ENCODE results near the gene PKDCC. TPM values are rescaled to one million over a fixed set of nuclear protein-coding genes. Genes with fewer than 3 reads are reported as not detected.

PKDCC gene
- total RNA-seq, result not detected in 2 replicates

GRCh38 chr2:42047488-42048298 lies at the start of gene PKDCC:
Gene PKDCC, plus strand, starts transcription at chr2:42048021. Its CDS starts 179 bp downstream, at chr2:42048200.
- Mint-ChIP-seq H3K27me3 (peaks cover 62% of the 10 kb centered on the region), H3K4me3 (peak within 1 kb of the TSS; percentile 69), H3K4me1 (peaks cover 3% of the 10 kb centered on the region), H3K27ac (no peak within 1 kb of the TSS), H3K36me3 (ENCODE audit: low read depth) (no peaks in the 10 kb centered on the region), H3K9me3 (no peaks in the 10 kb centered on the region)
- peak; percentile 81 for DNase-seq
- intact Hi-C loops (cut with micrococcal nuclease), result no loop called here

- intact Hi-C loops (cut with micrococcal nuclease), result no loop called here
- no peak for DNase-seq
- Mint-ChIP-seq H3K4me3 (no peak overlapping the region), H3K27me3 (peaks cover 4% of the 10 kb centered on the region), H3K36me3 (ENCODE audit: low read depth) (no peaks in the 10 kb centered on the region), H3K9me3 (no peaks in the 10 kb centered on the region), H3K27ac (no peak overlapping the region), H3K4me1 (no peaks in the 10 kb centered on the region)
Measured at GRCh38 chr2:41998186-41999127, 49.4 kb upstream of the PKDCC start.

- Mint-ChIP-seq H3K27ac (no peak overlapping the region), H3K4me3 (no peak overlapping the region), H3K9me3 (peaks cover 3% of the 10 kb centered on the region), H3K27me3 (peaks cover 6% of the 10 kb centered on the region), H3K4me1 (no peaks in the 10 kb centered on the region), H3K36me3 (ENCODE audit: low read depth) (no peaks in the 10 kb centered on the region)
- intact Hi-C loops (cut with micrococcal nuclease), result no loop called here
- DNase-seq, result no peak
Measured at GRCh38 chr2:41999128-41999480, 48.7 kb upstream of the PKDCC start.

- Mint-ChIP-seq H3K36me3 (ENCODE audit: low read depth) (no peaks in the 10 kb centered on the region), H3K9me3 (peaks cover 7% of the 10 kb centered on the region), H3K27ac (no peak overlapping the region), H3K4me3 (no peak overlapping the region), H3K4me1 (no peaks in the 10 kb centered on the region), H3K27me3 (peaks cover 6% of the 10 kb centered on the region)
- no peak for DNase-seq
- intact Hi-C loops (cut with micrococcal nuclease), result no loop called here
Measured at GRCh38 chr2:41999592-42000281, 48.1 kb upstream of the PKDCC start.

GRCh38 chr2:42001711-42002201 lies 46.1 kb upstream of the PKDCC start:
- Mint-ChIP-seq H3K4me1 (no peaks in the 10 kb centered on the region), H3K36me3 (ENCODE audit: low read depth) (no peaks in the 10 kb centered on the region), H3K27ac (no peak overlapping the region), H3K4me3 (no peak overlapping the region), H3K27me3 (peaks cover 13% of the 10 kb centered on the region), H3K9me3 (peaks cover 7% of the 10 kb centered on the region)
- intact Hi-C loops (cut with micrococcal nuclease), result no loop called here
- DNase-seq, result no peak

GRCh38 chr2:42007551-42007950 lies 40.3 kb upstream of the PKDCC start:
- Mint-ChIP-seq H3K9me3 (peaks cover 7% of the 10 kb centered on the region), H3K36me3 (ENCODE audit: low read depth) (no peaks in the 10 kb centered on the region), H3K4me1 (peaks cover 5% of the 10 kb centered on the region), H3K4me3 (no peak overlapping the region), H3K27me3 (peaks cover 31% of the 10 kb centered on the region), H3K27ac (no peak overlapping the region)
- intact Hi-C loops (cut with micrococcal nuclease), result no loop called here
- no peak for DNase-seq

GRCh38 chr2:42008241-42008921 lies 39.4 kb upstream of the PKDCC start:
- Mint-ChIP-seq H3K36me3 (ENCODE audit: low read depth) (no peaks in the 10 kb centered on the region), H3K4me3 (no peak overlapping the region), H3K4me1 (peaks cover 5% of the 10 kb centered on the region), H3K27ac (no peak overlapping the region), H3K27me3 (peaks cover 29% of the 10 kb centered on the region), H3K9me3 (peaks cover 7% of the 10 kb centered on the region)
- intact Hi-C loops (cut with micrococcal nuclease), result no loop called here
- no peak for DNase-seq

GRCh38 chr2:42009657-42010580 lies 37.9 kb upstream of the PKDCC start:
- Mint-ChIP-seq H3K27me3 (peaks cover 27% of the 10 kb centered on the region), H3K36me3 (ENCODE audit: low read depth) (no peaks in the 10 kb centered on the region)
- DNase-seq, result no peak

GRCh38 chr2:42010743-42011298 lies 37.0 kb upstream of the PKDCC start:
- no peak overlapping the region for H3K27ac Mint-ChIP-seq
- no peaks in the 10 kb centered on the region for H3K36me3 Mint-ChIP-seq (ENCODE audit: low read depth)
- no peak for DNase-seq
- H3K27me3 Mint-ChIP-seq, result peaks cover 27% of the 10 kb centered on the region
- intact Hi-C loops (cut with micrococcal nuclease), result no loop called here
- H3K9me3 Mint-ChIP-seq, result no peaks in the 10 kb centered on the region
- H3K4me1 Mint-ChIP-seq, result peaks cover 5% of the 10 kb centered on the region
- H3K4me3 Mint-ChIP-seq, result no peak overlapping the region

More at GRCh38 chr2:42009657-42010580, 37.9 kb upstream of the PKDCC start:
- H3K9me3 Mint-ChIP-seq, result no peaks in the 10 kb centered on the region
- no peak overlapping the region for H3K27ac Mint-ChIP-seq
- peak overlapping the region; percentile 67 for H3K4me3 Mint-ChIP-seq
- intact Hi-C loops (cut with micrococcal nuclease), result no loop called here
- H3K4me1 Mint-ChIP-seq, result peaks cover 5% of the 10 kb centered on the region

GRCh38 chr2:42012137-42012536 lies 35.7 kb upstream of the PKDCC start:
- intact Hi-C loops (cut with micrococcal nuclease), result no loop called here
- Mint-ChIP-seq H3K27ac (no peak overlapping the region), H3K9me3 (peaks cover 6% of the 10 kb centered on the region), H3K36me3 (ENCODE audit: low read depth) (no peaks in the 10 kb centered on the region), H3K4me1 (peaks cover 5% of the 10 kb centered on the region), H3K4me3 (no peak overlapping the region), H3K27me3 (peaks cover 19% of the 10 kb centered on the region)
- no peak for DNase-seq

GRCh38 chr2:42012651-42013050 lies 35.2 kb upstream of the PKDCC start:
- H3K9me3 Mint-ChIP-seq, result peaks cover 6% of the 10 kb centered on the region
- peaks cover 5% of the 10 kb centered on the region for H3K4me1 Mint-ChIP-seq
- no peak overlapping the region for H3K4me3 Mint-ChIP-seq
- no peak overlapping the region for H3K27ac Mint-ChIP-seq
- intact Hi-C loops (cut with micrococcal nuclease), result no loop called here
- DNase-seq, result no peak
- H3K36me3 Mint-ChIP-seq (ENCODE audit: low read depth), result no peaks in the 10 kb centered on the region
- H3K27me3 Mint-ChIP-seq, result peaks cover 15% of the 10 kb centered on the region

GRCh38 chr2:42013409-42013808 lies 34.4 kb upstream of the PKDCC start:
- Mint-ChIP-seq H3K4me3 (no peak overlapping the region), H3K27ac (no peak overlapping the region), H3K36me3 (ENCODE audit: low read depth) (no peaks in the 10 kb centered on the region), H3K4me1 (peaks cover 5% of the 10 kb centered on the region), H3K9me3 (peaks cover 6% of the 10 kb centered on the region), H3K27me3 (peaks cover 11% of the 10 kb centered on the region)
- intact Hi-C loops (cut with micrococcal nuclease), result no loop called here
- DNase-seq, result no peak
